Posterior vena cava (tissue), 2 donors: ENCODE measurements around the gene LTBR. TPM values are rescaled to one million over a fixed set of nuclear protein-coding genes. Genes with fewer than 3 reads are reported as not detected.
"Not testable (repeated sequence)": the region's sequence is repeated elsewhere in the genome, so short reads cannot be mapped to it uniquely, and the experiment has no call there.

Source experiments
- DNase-seq: peaks from one replicate; pipeline ENCODE4 v3.0.0-alpha.2; 2020; ENCODE audit warnings: low spot score
- intact Hi-C, 2 donors: fragments of 100-400 bp; cut with DNase I; formaldehyde crosslinking; loops; one replicate each; pipeline versions ENCODE4 v1.14.1 to v1.14.2; 2022 to 2023
- total RNA-seq, 2 donors: library from RNA; stranded (reverse); fragmentation: NEBNext Ultra II Directional; extraction: Animal tissue kit (Norgen Biotek cat#: 25700); gene quantifications; one replicate each; pipeline ENCODE4 v1.2.1, GENCODE V29; 2021
- donor health status: DM: yes; HTN: yes; CAD: no.
- donor health status: DM: yes; HTN: yes; CAD: no.

The LTBR gene
- total RNA-seq, 2 donors from 2014 or later, result 86.4 to 92.5 TPM

- not testable (repeated sequence) for DNase-seq
- intact Hi-C loops, result loop anchor here (5.0 kb wide), 1 partner anchor 38 kb away; the partner anchor contains the start of gene LTBR (in 2 of the 2)
Measured at GRCh38 chr12:6344101-6344660, 39.8 kb upstream of the LTBR start.

- peak; percentile 91 for DNase-seq
- intact Hi-C loops, result no loop called here
Measured at GRCh38 chr12:6345319-6346091, 38.5 kb upstream of the LTBR start.

GRCh38 chr12:6346235-6346832 lies 37.6 kb upstream of the LTBR start:
- no peak for DNase-seq
- intact Hi-C loops, result no loop called here

GRCh38 chr12:6346942-6347341 lies 37.0 kb upstream of the LTBR start:
- no peak for DNase-seq
- intact Hi-C loops, result no loop called here

GRCh38 chr12:6347367-6348338 lies 36.3 kb upstream of the LTBR start:
- intact Hi-C loops, result no loop called here
- DNase-seq, result peak; percentile 94

GRCh38 chr12:6351622-6352021 lies 32.3 kb upstream of the LTBR start:
- intact Hi-C loops, result no loop called here
- DNase-seq, result no peak

GRCh38 chr12:6352193-6353173 lies 31.5 kb upstream of the LTBR start:
- no peak for DNase-seq
- intact Hi-C loops, result no loop called here

GRCh38 chr12:6354495-6355393 lies 29.2 kb upstream of the LTBR start:
- intact Hi-C loops, result no loop called here
- DNase-seq, result no peak

GRCh38 chr12:6355491-6356373 lies 28.2 kb upstream of the LTBR start:
- intact Hi-C loops, result no loop called here
- no peak for DNase-seq

GRCh38 chr12:6356374-6356820 lies 27.6 kb upstream of the LTBR start:
- no peak for DNase-seq
- intact Hi-C loops, result no loop called here

GRCh38 chr12:6358881-6359280 lies 25.1 kb upstream of the LTBR start:
- intact Hi-C loops, result no loop called here
- DNase-seq, result no peak

- no peak for DNase-seq
- intact Hi-C loops, result no loop called here
Measured at GRCh38 chr12:6360080-6360571, 23.8 kb upstream of the LTBR start.

- intact Hi-C loops, result no loop called here
- no peak for DNase-seq
Measured at GRCh38 chr12:6360578-6361490, 23.1 kb upstream of the LTBR start.

GRCh38 chr12:6361834-6362233 lies 22.1 kb upstream of the LTBR start:
- peak; percentile 90 for DNase-seq
- intact Hi-C loops, result no loop called here

GRCh38 chr12:6362403-6362802 lies 21.6 kb upstream of the LTBR start:
- no peak for DNase-seq
- intact Hi-C loops, result no loop called here
